ENCODE measurements around the gene GLDN.

- TF ChIP-seq CTCF (IDR thresholded peaks at IDR 0.05; ENCODE audit: low read length) (no peak), EZH2 (optimal IDR thresholded peaks at IDR 0.05; ENCODE audit: low read depth, low read length) (no peak)
Measured at GRCh38 chr15:51424780-51425179, 83.3 kb downstream of the GLDN start.
